ENCODE measurements around the gene CCL15.

DNA sequence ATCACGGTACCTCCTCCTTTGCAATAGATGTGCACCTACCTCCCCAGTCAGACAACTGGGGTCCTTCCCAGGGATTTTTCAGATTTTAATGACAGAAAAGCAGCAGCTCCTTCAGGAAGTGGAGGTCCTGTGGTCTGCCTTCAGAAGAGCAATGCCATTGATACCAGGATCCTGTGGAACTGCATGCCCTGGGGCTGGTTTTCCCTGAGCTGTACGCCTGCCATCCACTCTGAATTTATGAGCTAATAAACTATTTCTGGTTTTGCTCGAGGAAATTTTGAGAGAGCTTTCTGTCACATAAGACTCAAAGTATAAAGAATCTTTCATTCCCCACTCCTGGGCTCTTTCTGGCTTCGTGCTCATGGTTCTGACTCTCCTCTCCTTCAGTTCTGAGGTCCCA, 26.4 kb upstream of the CCL15 start:
- TF ChIP-seq YY1 (IDR thresholded peaks at IDR 0.05) (no peak), SP1 (IDR thresholded peaks at IDR 0.05) (no peak), TAF1 (conservative IDR thresholded peaks at IDR 0.05) (no peak), GABPA (IDR thresholded peaks at IDR 0.05 in 1 of 2, conservative IDR thresholded peaks at IDR 0.05 in 1 of 2) (no peak), HNF4A (conservative IDR thresholded peaks at IDR 0.05) (no peak), NR2F2 (IDR thresholded peaks at IDR 0.05) (no peak)
- TF ChIP-seq, protein P1, sequence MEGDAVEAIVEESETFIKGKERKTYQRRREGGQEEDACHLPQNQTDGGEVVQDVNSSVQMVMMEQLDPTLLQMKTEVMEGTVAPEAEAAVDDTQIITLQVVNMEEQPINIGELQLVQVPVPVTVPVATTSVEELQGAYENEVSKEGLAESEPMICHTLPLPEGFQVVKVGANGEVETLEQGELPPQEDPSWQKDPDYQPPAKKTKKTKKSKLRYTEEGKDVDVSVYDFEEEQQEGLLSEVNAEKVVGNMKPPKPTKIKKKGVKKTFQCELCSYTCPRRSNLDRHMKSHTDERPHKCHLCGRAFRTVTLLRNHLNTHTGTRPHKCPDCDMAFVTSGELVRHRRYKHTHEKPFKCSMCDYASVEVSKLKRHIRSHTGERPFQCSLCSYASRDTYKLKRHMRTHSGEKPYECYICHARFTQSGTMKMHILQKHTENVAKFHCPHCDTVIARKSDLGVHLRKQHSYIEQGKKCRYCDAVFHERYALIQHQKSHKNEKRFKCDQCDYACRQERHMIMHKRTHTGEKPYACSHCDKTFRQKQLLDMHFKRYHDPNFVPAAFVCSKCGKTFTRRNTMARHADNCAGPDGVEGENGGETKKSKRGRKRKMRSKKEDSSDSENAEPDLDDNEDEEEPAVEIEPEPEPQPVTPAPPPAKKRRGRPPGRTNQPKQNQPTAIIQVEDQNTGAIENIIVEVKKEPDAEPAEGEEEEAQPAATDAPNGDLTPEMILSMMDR (IDR thresholded peaks at IDR 0.05; ENCODE audit: low read depth, low read length, missing input control) = no peak
- TF ChIP-seq, protein P2, sequence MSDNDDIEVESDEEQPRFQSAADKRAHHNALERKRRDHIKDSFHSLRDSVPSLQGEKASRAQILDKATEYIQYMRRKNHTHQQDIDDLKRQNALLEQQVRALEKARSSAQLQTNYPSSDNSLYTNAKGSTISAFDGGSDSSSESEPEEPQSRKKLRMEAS (IDR thresholded peaks at IDR 0.05) = no peak
- TF ChIP-seq, protein P3, sequence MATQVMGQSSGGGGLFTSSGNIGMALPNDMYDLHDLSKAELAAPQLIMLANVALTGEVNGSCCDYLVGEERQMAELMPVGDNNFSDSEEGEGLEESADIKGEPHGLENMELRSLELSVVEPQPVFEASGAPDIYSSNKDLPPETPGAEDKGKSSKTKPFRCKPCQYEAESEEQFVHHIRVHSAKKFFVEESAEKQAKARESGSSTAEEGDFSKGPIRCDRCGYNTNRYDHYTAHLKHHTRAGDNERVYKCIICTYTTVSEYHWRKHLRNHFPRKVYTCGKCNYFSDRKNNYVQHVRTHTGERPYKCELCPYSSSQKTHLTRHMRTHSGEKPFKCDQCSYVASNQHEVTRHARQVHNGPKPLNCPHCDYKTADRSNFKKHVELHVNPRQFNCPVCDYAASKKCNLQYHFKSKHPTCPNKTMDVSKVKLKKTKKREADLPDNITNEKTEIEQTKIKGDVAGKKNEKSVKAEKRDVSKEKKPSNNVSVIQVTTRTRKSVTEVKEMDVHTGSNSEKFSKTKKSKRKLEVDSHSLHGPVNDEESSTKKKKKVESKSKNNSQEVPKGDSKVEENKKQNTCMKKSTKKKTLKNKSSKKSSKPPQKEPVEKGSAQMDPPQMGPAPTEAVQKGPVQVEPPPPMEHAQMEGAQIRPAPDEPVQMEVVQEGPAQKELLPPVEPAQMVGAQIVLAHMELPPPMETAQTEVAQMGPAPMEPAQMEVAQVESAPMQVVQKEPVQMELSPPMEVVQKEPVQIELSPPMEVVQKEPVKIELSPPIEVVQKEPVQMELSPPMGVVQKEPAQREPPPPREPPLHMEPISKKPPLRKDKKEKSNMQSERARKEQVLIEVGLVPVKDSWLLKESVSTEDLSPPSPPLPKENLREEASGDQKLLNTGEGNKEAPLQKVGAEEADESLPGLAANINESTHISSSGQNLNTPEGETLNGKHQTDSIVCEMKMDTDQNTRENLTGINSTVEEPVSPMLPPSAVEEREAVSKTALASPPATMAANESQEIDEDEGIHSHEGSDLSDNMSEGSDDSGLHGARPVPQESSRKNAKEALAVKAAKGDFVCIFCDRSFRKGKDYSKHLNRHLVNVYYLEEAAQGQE (IDR thresholded peaks at IDR 0.05) = no peak
- TF ChIP-seq, protein P4, sequence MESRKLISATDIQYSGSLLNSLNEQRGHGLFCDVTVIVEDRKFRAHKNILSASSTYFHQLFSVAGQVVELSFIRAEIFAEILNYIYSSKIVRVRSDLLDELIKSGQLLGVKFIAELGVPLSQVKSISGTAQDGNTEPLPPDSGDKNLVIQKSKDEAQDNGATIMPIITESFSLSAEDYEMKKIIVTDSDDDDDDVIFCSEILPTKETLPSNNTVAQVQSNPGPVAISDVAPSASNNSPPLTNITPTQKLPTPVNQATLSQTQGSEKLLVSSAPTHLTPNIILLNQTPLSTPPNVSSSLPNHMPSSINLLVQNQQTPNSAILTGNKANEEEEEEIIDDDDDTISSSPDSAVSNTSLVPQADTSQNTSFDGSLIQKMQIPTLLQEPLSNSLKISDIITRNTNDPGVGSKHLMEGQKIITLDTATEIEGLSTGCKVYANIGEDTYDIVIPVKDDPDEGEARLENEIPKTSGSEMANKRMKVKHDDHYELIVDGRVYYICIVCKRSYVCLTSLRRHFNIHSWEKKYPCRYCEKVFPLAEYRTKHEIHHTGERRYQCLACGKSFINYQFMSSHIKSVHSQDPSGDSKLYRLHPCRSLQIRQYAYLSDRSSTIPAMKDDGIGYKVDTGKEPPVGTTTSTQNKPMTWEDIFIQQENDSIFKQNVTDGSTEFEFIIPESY (IDR thresholded peaks at IDR 0.05) = no peak
